ENCODE measurements around the gene KCNMB1.

- TF ChIP-seq CTCF (conservative IDR thresholded peaks at IDR 0.05; ENCODE audit: low read length) (no peak), EZH2phosphoT487 (IDR thresholded peaks at IDR 0.05; ENCODE audit: borderline replicate concordance, low read depth, low read length) (no peak)
These were observed 33.5 kb downstream of the KCNMB1 start for GRCh38 chr5:170355601-170356098.

Data from OCI-LY7 (cell line).